GM23338 (cell line): Measurements from ENCODE around the gene SUSD3. TPM values are rescaled to one million over a fixed set of nuclear protein-coding genes. Genes with fewer than 3 reads are reported as not detected.
A peak's percentile ranks its signal among the peaks of the same experiment; 100 is the strongest.

ENCODE experiments used
- ATAC-seq: fragments of 200-7000 bp; cut with Tn5 transposase; 3 replicates; pipeline ENCODE4 v1.9.1; 2020
- DNase-seq: peaks from one replicate; pipeline ENCODE4 v3.0.0-alpha.2; 2015; ENCODE audit warnings: low spot score
- H2AFZ ChIP-seq: fragments of 200-600 bp; sonication (generic); 2 replicates; pipeline ENCODE4 v1.8.0; 2016; ENCODE audit warnings: antibody characterized with exemption, mild to moderate bottlenecking, moderate library complexity
- H3F3A ChIP-seq: fragments of 200-600 bp; sonication (generic); replicated peaks from 2 replicates; pipeline ENCODE4 v1.8.0; 2017; ENCODE audit warnings: antibody characterized with exemption, mixed run types, low read depth
- H3K27ac ChIP-seq: fragments of 200-600 bp; sonication (generic); 2 replicates; pipeline ENCODE4 v1.6.1; 2016; ENCODE audit warnings: low read depth
- H3K27me3 ChIP-seq: fragments of 200-600 bp; sonication (generic); 2 replicates; pipeline ENCODE4 v1.8.0; 2016; ENCODE audit warnings: mild to moderate bottlenecking, mixed run types, moderate library complexity; ENCODE audit not compliant: insufficient read depth
- H3K36me3 ChIP-seq: fragments of 200-600 bp; sonication (generic); 2 replicates; pipeline ENCODE4 v1.8.0; 2016; ENCODE audit warnings: mild to moderate bottlenecking; ENCODE audit not compliant: insufficient read depth
- H3K4me1 ChIP-seq: fragments of 200-600 bp; sonication (generic); 2 replicates; pipeline ENCODE4 v1.8.0; 2016; ENCODE audit warnings: mild to moderate bottlenecking, moderate library complexity; ENCODE audit not compliant: insufficient read depth
- H3K4me2 ChIP-seq: fragments of 200-600 bp; sonication (generic); 2 replicates; pipeline ENCODE4 v1.7.1; 2017; ENCODE audit warnings: mixed run types
- H3K4me3 ChIP-seq: fragments of 200-600 bp; sonication (generic); 2 replicates; pipeline ENCODE4 v1.6.1; 2016; ENCODE audit warnings: mixed run types
- H3K79me2 ChIP-seq: fragments of 200-600 bp; sonication (generic); replicated peaks from 2 replicates; pipeline ENCODE4 v1.8.0; 2017; ENCODE audit warnings: mild to moderate bottlenecking; ENCODE audit not compliant: insufficient read depth
- H3K9me2 ChIP-seq: fragments of 200-600 bp; sonication (generic); 2 replicates; pipeline ENCODE4 v1.8.0; 2017; ENCODE audit not compliant: insufficient read depth
- H4K20me1 ChIP-seq: fragments of 200-600 bp; sonication (generic); replicated peaks from 2 replicates; pipeline ENCODE4 v1.8.0; 2017; ENCODE audit warnings: mild to moderate bottlenecking; ENCODE audit not compliant: insufficient read depth
- H3K27ac Mint-ChIP-seq: 2 replicates; pipeline ENCODE4 v1.8.0; 2020; ENCODE audit warnings: inconsistent platforms, mild to moderate bottlenecking, moderate library complexity, mixed read lengths
- H3K27me3 Mint-ChIP-seq: 3 replicates; pipeline ENCODE4 v1.8.0; 2022; ENCODE audit warnings: low read depth, mild to moderate bottlenecking, moderate library complexity, mixed read lengths, inconsistent platforms; ENCODE audit not compliant: insufficient read depth, poor library complexity
- H3K36me3 Mint-ChIP-seq: 3 replicates; pipeline ENCODE4 v1.8.0; 2021; ENCODE audit warnings: low read depth, mild to moderate bottlenecking, inconsistent platforms, moderate library complexity, mixed read lengths
- H3K4me1 Mint-ChIP-seq: 3 replicates; pipeline ENCODE4 v1.8.0; 2020; ENCODE audit warnings: mild to moderate bottlenecking, inconsistent platforms, mixed read lengths
- H3K4me3 Mint-ChIP-seq: 3 replicates; pipeline ENCODE4 v1.8.0; 2021; ENCODE audit warnings: moderate library complexity, mild to moderate bottlenecking, inconsistent platforms, mixed read lengths
- H3K9me3 Mint-ChIP-seq: 3 replicates; pipeline ENCODE4 v1.8.0; 2020; ENCODE audit warnings: moderate library complexity, mild to moderate bottlenecking, inconsistent platforms, mixed read lengths
- CREB1 ChIP-seq: fragments of 250-450 bp; sonication (Bioruptor Pico); IDR thresholded peaks from 2 replicates; pipeline ENCODE4 v1.5.0; 2020; ENCODE audit warnings: low read depth, mild to moderate bottlenecking, moderate library complexity
- EZH2 ChIP-seq: fragments of 200-600 bp; sonication (generic); IDR thresholded peaks from one replicate; pipeline ENCODE4 v1.8.0; 2017; ENCODE audit warnings: antibody characterized with exemption, mild to moderate bottlenecking, low read depth; ENCODE audit not compliant: unreplicated experiment
- JUNB ChIP-seq: IDR thresholded peaks from one replicate; pipeline ENCODE4 v1.6.1; 2016; ENCODE audit warnings: antibody characterized with exemption; ENCODE audit not compliant: unreplicated experiment
- NANOG ChIP-seq: IDR thresholded peaks from 2 replicates; pipeline ENCODE4 v1.6.1; 2016; ENCODE audit warnings: antibody characterized with exemption, borderline replicate concordance
- STAT1 ChIP-seq: IDR thresholded peaks from one replicate; pipeline ENCODE4 v1.6.1; 2016; ENCODE audit warnings: antibody characterized with exemption; ENCODE audit not compliant: unreplicated experiment
- ZNF114 ChIP-seq: fragments of 250-450 bp; sonication (Bioruptor Pico); IDR thresholded peaks from 2 replicates; pipeline ENCODE4 v1.5.0; 2020; ENCODE audit warnings: mild to moderate bottlenecking, moderate library complexity
- ZNF331 ChIP-seq: fragments of 250-450 bp; sonication (Bioruptor Pico); IDR thresholded peaks from 2 replicates; pipeline ENCODE4 v1.5.0; 2020; ENCODE audit warnings: low read depth, mild to moderate bottlenecking, moderate library complexity
- polyA plus RNA-seq: library from polyadenylated mRNA; unstranded; fragments of >200 nt; fragmentation: Nextera tagmentation; extraction: Ambion mirVana; gene quantifications from 2 replicates; pipeline ENCODE4 v1.2.1, GENCODE V29; 2016
- total RNA-seq: library from RNA; depleted of rRNA; stranded (reverse); fragments of >200 nt; shearing (Covaris generic); gene quantifications from 2 replicates; pipeline ENCODE4 v1.2.3, GENCODE V29; 2014
- TF ChIP-seq, protein P1 (sequence below), 2 experiments: fragments of 200-600 bp in 1 of 2; sonication (generic) in 1 of 2; conservative IDR thresholded peaks; 2 replicates each; pipeline versions ENCODE4 v1.5.1 to v1.6.1; 2016 to 2017; ENCODE audit warnings: antibody characterized with exemption in 2 of 2, low read depth in 2 of 2, mild to moderate bottlenecking in 2 of 2, moderate library complexity in 1 of 2
- TF ChIP-seq, protein P2 (sequence below): IDR thresholded peaks from 2 replicates; pipeline ENCODE4 v1.6.1; 2016; ENCODE audit warnings: antibody characterized with exemption
- TF ChIP-seq, protein P3 (sequence below): IDR thresholded peaks from one replicate; pipeline ENCODE4 v1.6.1; 2018; ENCODE audit warnings: antibody characterized with exemption; ENCODE audit not compliant: unreplicated experiment
- TF ChIP-seq, protein P4 (sequence below): fragments of 250-450 bp; sonication (Bioruptor Pico); IDR thresholded peaks from 2 replicates; pipeline ENCODE4 v1.5.0; 2020; ENCODE audit warnings: mild to moderate bottlenecking, moderate library complexity

Gene SUSD3
- total and polyA plus RNA-seq, 2 experiments from 2014 or later, result 6.9 to 20.1 TPM

DNA sequence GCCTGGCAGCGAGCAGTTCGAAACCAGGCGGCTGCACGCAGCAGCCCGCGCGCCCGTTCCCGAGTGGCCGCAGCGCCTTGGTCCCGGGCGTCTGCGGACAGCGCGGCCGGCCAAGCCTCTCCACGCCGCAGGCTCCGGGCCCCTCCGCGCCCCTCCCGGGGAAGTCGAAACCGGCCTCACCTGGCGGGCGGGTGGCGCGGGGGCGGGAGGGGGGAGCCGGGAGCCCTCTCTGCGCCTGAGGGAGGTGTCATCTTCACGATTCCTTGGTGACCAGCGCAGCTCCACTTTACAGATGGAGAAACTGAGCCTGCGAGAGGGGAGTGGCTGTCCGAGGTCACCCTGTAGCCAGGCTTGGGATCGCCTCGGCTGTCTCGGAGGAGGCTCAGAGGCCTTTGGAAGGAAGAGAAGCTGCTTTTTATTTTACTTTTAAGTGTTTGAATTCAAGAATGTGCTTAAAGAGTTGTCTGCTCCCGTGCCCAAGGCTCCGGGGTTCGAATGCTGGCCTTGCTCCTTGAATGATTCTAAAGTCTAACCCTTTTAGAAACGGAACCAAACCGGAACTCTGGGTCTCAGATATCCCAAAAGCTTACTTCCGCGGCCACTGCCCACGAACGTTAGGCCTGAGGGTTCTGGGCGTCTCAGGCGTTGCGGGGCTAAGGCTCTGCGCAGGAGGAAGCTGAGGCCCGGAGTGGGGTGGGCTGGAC is 662 bp downstream of the SUSD3 start:
- Histone ChIP-seq H3K9me2 (no peaks in the 10 kb centered on the region), H3K4me2 (peak overlapping the region; percentile 75), H3K27me3 (peaks cover 4% of the 10 kb centered on the region), H3K27ac (no peak overlapping the region), H2AFZ (no peak overlapping the region), H3K79me2 (no peaks in the 10 kb centered on the region), H3K36me3 (no peaks in the 10 kb centered on the region), H3K4me3 (peak overlapping the region; percentile 63), H3F3A (0 out of 2 replicates have a peak, but pooled peaks cover 5% of the 10 kb centered on the region), H3K4me1 (peaks cover 22% of the 10 kb centered on the region; the same call in 1 of the 2 replicates), H4K20me1 (no peaks in the 10 kb centered on the region)
- H3K27ac Mint-ChIP-seq, result no peak overlapping the region
- no peaks in the 10 kb centered on the region for H3K36me3 Mint-ChIP-seq
- peak; percentile 10 for ATAC-seq
- peaks cover 15% of the 10 kb centered on the region for H3K27me3 Mint-ChIP-seq
- no peak for TF ChIP-seq ZNF331
- no peak for TF ChIP-seq CREB1 (CRISPR knock-in tag)
- TF ChIP-seq ZNF114, result no peak
- TF ChIP-seq, protein P1, sequence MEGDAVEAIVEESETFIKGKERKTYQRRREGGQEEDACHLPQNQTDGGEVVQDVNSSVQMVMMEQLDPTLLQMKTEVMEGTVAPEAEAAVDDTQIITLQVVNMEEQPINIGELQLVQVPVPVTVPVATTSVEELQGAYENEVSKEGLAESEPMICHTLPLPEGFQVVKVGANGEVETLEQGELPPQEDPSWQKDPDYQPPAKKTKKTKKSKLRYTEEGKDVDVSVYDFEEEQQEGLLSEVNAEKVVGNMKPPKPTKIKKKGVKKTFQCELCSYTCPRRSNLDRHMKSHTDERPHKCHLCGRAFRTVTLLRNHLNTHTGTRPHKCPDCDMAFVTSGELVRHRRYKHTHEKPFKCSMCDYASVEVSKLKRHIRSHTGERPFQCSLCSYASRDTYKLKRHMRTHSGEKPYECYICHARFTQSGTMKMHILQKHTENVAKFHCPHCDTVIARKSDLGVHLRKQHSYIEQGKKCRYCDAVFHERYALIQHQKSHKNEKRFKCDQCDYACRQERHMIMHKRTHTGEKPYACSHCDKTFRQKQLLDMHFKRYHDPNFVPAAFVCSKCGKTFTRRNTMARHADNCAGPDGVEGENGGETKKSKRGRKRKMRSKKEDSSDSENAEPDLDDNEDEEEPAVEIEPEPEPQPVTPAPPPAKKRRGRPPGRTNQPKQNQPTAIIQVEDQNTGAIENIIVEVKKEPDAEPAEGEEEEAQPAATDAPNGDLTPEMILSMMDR (conservative IDR thresholded peaks at IDR 0.05; ENCODE audit: low read depth in 2 of 2), result no peak
- no peak for TF ChIP-seq STAT1
- TF ChIP-seq, protein P2, sequence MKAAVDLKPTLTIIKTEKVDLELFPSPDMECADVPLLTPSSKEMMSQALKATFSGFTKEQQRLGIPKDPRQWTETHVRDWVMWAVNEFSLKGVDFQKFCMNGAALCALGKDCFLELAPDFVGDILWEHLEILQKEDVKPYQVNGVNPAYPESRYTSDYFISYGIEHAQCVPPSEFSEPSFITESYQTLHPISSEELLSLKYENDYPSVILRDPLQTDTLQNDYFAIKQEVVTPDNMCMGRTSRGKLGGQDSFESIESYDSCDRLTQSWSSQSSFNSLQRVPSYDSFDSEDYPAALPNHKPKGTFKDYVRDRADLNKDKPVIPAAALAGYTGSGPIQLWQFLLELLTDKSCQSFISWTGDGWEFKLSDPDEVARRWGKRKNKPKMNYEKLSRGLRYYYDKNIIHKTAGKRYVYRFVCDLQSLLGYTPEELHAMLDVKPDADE, result no peak
- TF ChIP-seq, protein P3, sequence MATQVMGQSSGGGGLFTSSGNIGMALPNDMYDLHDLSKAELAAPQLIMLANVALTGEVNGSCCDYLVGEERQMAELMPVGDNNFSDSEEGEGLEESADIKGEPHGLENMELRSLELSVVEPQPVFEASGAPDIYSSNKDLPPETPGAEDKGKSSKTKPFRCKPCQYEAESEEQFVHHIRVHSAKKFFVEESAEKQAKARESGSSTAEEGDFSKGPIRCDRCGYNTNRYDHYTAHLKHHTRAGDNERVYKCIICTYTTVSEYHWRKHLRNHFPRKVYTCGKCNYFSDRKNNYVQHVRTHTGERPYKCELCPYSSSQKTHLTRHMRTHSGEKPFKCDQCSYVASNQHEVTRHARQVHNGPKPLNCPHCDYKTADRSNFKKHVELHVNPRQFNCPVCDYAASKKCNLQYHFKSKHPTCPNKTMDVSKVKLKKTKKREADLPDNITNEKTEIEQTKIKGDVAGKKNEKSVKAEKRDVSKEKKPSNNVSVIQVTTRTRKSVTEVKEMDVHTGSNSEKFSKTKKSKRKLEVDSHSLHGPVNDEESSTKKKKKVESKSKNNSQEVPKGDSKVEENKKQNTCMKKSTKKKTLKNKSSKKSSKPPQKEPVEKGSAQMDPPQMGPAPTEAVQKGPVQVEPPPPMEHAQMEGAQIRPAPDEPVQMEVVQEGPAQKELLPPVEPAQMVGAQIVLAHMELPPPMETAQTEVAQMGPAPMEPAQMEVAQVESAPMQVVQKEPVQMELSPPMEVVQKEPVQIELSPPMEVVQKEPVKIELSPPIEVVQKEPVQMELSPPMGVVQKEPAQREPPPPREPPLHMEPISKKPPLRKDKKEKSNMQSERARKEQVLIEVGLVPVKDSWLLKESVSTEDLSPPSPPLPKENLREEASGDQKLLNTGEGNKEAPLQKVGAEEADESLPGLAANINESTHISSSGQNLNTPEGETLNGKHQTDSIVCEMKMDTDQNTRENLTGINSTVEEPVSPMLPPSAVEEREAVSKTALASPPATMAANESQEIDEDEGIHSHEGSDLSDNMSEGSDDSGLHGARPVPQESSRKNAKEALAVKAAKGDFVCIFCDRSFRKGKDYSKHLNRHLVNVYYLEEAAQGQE, result no peak
- no peak for TF ChIP-seq JUNB
- TF ChIP-seq, protein P4, sequence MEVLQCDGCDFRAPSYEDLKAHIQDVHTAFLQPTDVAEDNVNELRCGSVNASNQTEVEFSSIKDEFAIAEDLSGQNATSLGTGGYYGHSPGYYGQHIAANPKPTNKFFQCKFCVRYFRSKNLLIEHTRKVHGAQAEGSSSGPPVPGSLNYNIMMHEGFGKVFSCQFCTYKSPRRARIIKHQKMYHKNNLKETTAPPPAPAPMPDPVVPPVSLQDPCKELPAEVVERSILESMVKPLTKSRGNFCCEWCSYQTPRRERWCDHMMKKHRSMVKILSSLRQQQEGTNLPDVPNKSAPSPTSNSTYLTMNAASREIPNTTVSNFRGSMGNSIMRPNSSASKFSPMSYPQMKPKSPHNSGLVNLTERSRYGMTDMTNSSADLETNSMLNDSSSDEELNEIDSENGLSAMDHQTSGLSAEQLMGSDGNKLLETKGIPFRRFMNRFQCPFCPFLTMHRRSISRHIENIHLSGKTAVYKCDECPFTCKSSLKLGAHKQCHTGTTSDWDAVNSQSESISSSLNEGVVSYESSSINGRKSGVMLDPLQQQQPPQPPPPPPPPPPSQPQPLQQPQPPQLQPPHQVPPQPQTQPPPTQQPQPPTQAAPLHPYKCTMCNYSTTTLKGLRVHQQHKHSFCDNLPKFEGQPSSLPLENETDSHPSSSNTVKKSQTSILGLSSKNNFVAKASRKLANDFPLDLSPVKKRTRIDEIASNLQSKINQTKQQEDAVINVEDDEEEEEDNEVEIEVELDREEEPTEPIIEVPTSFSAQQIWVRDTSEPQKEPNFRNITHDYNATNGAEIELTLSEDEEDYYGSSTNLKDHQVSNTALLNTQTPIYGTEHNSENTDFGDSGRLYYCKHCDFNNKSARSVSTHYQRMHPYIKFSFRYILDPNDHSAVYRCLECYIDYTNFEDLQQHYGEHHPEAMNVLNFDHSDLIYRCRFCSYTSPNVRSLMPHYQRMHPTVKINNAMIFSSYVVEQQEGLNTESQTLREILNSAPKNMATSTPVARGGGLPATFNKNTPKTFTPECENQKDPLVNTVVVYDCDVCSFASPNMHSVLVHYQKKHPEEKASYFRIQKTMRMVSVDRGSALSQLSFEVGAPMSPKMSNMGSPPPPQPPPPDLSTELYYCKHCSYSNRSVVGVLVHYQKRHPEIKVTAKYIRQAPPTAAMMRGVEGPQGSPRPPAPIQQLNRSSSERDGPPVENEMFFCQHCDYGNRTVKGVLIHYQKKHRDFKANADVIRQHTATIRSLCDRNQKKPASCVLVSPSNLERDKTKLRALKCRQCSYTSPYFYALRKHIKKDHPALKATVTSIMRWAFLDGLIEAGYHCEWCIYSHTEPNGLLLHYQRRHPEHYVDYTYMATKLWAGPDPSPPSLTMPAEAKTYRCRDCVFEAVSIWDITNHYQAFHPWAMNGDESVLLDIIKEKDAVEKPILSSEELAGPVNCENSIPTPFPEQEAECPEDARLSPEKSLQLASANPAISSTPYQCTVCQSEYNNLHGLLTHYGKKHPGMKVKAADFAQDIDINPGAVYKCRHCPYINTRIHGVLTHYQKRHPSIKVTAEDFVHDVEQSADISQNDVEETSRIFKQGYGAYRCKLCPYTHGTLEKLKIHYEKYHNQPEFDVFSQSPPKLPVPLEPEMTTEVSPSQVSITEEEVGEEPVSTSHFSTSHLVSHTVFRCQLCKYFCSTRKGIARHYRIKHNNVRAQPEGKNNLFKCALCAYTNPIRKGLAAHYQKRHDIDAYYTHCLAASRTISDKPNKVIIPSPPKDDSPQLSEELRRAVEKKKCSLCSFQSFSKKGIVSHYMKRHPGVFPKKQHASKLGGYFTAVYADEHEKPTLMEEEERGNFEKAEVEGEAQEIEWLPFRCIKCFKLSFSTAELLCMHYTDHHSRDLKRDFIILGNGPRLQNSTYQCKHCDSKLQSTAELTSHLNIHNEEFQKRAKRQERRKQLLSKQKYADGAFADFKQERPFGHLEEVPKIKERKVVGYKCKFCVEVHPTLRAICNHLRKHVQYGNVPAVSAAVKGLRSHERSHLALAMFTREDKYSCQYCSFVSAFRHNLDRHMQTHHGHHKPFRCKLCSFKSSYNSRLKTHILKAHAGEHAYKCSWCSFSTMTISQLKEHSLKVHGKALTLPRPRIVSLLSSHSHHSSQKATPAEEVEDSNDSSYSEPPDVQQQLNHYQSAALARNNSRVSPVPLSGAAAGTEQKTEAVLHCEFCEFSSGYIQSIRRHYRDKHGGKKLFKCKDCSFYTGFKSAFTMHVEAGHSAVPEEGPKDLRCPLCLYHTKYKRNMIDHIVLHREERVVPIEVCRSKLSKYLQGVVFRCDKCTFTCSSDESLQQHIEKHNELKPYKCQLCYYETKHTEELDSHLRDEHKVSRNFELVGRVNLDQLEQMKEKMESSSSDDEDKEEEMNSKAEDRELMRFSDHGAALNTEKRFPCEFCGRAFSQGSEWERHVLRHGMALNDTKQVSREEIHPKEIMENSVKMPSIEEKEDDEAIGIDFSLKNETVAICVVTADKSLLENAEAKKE, result no peak
- TF ChIP-seq EZH2, result no peak
- TF ChIP-seq NANOG, result no peak
- DNase-seq, result no peak
- H3K4me1 Mint-ChIP-seq, result peaks cover 31% of the 10 kb centered on the region
- H3K9me3 Mint-ChIP-seq, result no peaks in the 10 kb centered on the region
- peak overlapping the region; percentile 63 for H3K4me3 Mint-ChIP-seq
